ENCODE measurements around the gene IPO11.

- TF ChIP-seq CTCF (conservative IDR thresholded peaks at IDR 0.05; ENCODE audit: low read depth, low read length) (no peak), EZH2phosphoT487 (IDR thresholded peaks at IDR 0.05; ENCODE audit: borderline replicate concordance, low read length) (no peak), EZH2 (IDR thresholded peaks at IDR 0.05; ENCODE audit: low read length, unreplicated experiment) (no peak)
These were observed 201.8 kb downstream of the IPO11 start for GRCh38 chr5:62614355-62614754.
